Measurements from ENCODE around the gene SECISBP2L.

Gene SECISBP2L

GRCh38 chr15:49060710-49061495, 14.7 kb upstream of the SECISBP2L start:
- no peak for DNase-seq

- DNase-seq: no peak
These were observed 13.2 kb upstream of the SECISBP2L start for GRCh38 chr15:49059491-49059890.

- no peak for DNase-seq
These were observed 12.3 kb upstream of the SECISBP2L start for GRCh38 chr15:49058559-49058958.

GRCh38 chr15:49055630-49056029, 9.4 kb upstream of the SECISBP2L start:
- DNase-seq: no peak

GRCh38 chr15:49052662-49053061, 6.4 kb upstream of the SECISBP2L start:
- no peak for DNase-seq

- no peak for DNase-seq
These were observed 1.2 kb upstream of the SECISBP2L start for GRCh38 chr15:49047456-49047855.

GRCh38 chr15:49045751-49046219, 461 bp downstream of the SECISBP2L start:
- DNase-seq: no peak

GRCh38 chr15:49044766-49045606, 1.3 kb downstream of the SECISBP2L start:
- no peak for DNase-seq

- DNase-seq: no peak
These were observed 2.2 kb downstream of the SECISBP2L start for GRCh38 chr15:49044002-49044401.

- no peak for DNase-seq
These were observed 4.1 kb downstream of the SECISBP2L start for GRCh38 chr15:49042165-49042564.

GRCh38 chr15:49041426-49041825, 4.8 kb downstream of the SECISBP2L start:
- no peak for DNase-seq

- no peak for DNase-seq
These were observed 6.1 kb downstream of the SECISBP2L start for GRCh38 chr15:49040151-49040550.

- DNase-seq: no peak
These were observed 7.9 kb downstream of the SECISBP2L start for GRCh38 chr15:49038382-49038781.

- DNase-seq: no peak
These were observed 8.7 kb downstream of the SECISBP2L start for GRCh38 chr15:49037546-49037940.

GRCh38 chr15:49036650-49037545, 9.3 kb downstream of the SECISBP2L start:
- DNase-seq: no peak

- no peak for DNase-seq
These were observed 10.4 kb downstream of the SECISBP2L start for GRCh38 chr15:49035825-49036224.

- DNase-seq: no peak
These were observed 13.6 kb downstream of the SECISBP2L start for GRCh38 chr15:49032601-49033145.

GRCh38 chr15:49031804-49032203, 14.4 kb downstream of the SECISBP2L start:
- DNase-seq: no peak

- no peak for DNase-seq
These were observed 19.5 kb downstream of the SECISBP2L start for GRCh38 chr15:49026700-49027099.

- no peak for DNase-seq
These were observed 21.4 kb downstream of the SECISBP2L start for GRCh38 chr15:49024840-49025239.

- DNase-seq: no peak
These were observed 22.9 kb downstream of the SECISBP2L start for GRCh38 chr15:49023354-49023753.

GRCh38 chr15:49015896-49016295, 30.4 kb downstream of the SECISBP2L start:
- DNase-seq: no peak

- no peak for DNase-seq
These were observed 46.9 kb downstream of the SECISBP2L start for GRCh38 chr15:48999314-48999713.

Data from central memory CD4-positive, alpha-beta T cell (primary cell).